GM21825 (cell line): ENCODE results near the gene GTPBP2.
A peak's percentile ranks its signal among the peaks of the same experiment; 100 is the strongest.

Source experiments
- ATAC-seq: cut with Tn5 transposase; IDR thresholded peaks from one replicate; pipeline ENCODE4 v1.9.1; 2021; ENCODE audit warnings: mild to moderate bottlenecking, moderate library complexity; ENCODE audit not compliant: unreplicated experiment

GTPBP2 gene

DNA sequence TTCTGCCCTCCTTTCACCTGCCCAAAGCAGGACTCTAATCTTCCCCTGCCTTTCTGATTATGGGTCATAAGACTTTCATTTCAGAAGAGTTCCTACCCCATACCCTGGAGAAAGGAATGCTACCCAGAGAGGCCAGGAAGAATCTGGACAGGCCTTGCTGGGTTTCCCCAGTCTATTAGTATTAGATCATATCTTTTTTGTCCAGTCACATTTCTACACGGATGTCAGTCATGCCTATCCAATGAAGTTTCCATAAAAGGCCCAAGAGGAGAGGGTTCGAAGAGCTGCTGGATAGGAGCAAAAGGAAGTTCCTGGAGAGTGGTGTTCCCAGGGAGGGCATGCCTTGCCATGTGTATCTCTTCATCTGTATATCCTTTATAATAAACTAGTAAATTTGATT is 49.9 kb downstream of the GTPBP2 start:
- no peak for ATAC-seq

DNA sequence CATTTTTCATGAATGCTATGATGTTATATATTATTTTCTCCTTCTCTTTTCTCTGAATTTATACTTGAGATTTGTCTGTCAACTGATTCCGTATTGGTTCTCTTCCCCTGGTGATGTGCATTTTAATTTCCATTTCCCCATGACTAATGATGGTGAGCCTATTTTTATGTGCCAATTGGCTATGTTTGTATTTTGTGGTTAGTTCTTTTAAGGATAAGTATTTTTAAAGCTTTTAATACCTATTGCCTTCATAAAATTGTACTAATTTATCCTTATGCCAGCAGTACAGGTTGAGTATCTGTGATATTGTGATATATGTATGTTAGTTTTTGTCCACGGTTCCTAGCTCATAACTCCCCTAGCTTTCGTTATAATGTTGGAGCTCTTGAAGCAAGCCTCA is 50.3 kb downstream of the GTPBP2 start:
- no peak for ATAC-seq

DNA sequence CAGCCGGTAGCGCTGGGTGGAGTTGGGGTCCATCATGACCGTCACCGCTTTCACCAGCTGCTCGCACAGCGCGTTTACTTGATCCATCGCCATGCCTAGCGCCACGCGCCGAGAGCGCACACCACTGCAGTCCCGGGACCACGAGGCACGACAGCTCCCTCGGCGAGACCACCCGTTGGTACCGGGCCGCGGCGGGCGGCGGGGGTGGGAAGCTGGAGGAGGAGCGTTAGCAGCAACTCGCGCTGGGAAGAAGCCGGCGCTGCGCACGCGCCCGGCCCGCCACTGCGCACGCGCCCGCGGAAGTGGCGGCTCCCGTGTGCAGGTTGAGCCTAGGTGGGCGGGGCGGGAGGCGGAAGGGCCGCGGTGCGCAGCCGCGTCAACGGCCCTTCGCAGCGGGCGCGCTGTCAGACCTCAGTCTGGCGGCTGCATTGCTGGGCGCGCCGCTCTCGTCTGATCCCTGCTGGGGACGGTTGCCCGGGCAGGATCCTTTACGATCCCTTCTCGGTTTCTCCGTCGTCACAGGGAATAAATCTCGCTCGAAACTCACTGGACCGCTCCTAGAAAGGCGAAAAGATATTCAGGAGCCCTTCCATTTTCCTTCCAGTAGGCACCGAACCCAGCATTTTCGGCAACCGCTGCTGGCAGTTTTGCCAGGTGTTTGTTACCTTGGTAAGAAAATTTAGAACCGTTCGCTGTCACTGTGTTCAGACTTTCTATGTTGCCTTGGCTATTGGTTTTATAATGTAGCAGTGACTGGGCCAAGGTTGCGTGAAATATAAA is 53.1 kb downstream of the GTPBP2 start, which contains the start of the genes POLH and XPO5:
TSS of gene POLH (plus strand) at position 414 of the 780 bp plus-strand sequence. CDS start 6,135 bp downstream, outside the sequence.
TSS of gene XPO5 (minus strand) at position 267 of the 780 bp plus-strand sequence. CDS start at position 93, 174 bp downstream.
- ATAC-seq: peak; percentile 86

DNA sequence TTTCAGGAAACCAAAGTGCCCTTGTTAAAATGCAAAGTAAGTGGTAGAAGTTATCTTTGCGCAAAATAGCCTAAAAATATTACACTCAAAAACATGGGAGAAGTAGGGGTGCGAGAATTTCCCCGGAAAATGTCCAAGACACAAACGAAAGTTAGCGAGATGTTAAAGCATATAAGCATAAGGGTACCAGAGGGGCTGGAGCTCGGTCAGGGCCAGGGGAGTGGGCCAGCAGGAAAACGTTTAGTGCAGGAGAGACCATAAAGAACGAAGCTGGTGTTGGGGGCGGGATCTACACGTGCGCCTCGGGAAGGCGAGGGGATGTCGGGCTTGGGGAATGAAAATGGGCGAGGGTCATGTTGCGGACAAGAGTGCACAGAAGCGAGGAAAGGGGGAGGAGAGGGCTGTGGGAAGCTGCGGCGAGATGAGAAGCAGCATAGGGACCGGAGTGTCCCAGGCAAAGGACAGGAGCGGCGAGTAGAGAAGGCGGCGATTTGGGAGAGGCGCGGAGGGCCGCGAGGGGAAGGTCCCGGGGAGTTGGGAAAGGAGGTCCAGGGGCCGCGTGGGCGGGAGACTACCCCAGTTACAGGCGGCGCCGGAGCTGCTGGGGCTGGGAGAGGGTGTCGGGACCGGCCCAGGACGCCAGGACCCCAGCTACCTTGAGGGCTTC is 53.8 kb downstream of the GTPBP2 start:
- peak; percentile 7 for ATAC-seq

DNA sequence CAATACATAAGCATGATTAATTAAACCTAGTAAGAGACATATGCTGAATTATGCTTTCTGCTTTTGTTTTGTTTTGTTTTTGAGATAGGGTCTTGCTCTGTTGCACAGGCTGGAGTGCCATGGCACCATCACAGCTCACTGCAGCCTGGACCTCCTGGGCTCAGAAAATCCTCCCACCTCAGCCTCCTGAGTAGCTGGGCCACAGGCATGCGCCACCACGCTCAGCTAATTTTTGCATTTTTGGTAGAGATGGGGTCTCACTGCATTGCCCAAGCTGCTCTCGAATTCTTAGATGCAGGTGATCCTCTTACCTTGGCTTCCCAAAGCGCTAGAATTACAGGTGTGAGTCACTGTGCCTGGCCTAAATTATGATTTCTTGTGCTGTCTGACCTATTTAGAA is 57.0 kb downstream of the GTPBP2 start:
- no peak for ATAC-seq

DNA sequence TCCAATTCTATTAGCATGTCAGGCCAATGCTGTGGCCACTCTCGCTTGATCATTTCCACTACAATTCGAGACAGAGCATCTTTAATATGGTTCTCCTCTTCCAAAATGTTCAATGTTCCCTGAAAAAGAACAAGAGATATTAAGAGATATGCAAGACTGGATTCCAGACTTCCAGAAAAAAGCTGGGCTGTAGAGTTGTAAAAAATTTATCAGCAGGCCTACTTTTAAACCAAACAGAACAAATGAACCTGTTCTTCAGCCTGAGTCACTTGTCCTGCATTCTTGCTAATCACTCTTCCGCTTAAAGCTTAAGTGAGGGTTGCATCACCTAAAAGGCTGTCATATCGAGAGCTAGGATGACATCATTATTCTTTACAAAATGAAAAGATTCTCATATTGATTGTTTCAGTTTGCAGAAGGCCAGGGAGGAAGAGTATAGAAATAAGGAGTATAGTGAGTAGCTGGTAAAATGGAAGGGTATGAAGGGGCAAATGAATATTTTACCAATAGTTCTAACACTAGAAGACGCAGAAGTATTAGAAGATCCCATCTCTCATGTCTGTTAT is 58.1 kb downstream of the GTPBP2 start:
- no peak for ATAC-seq
